Measurements from ENCODE around the gene UGT2B7. TPM values are rescaled to one million over a fixed set of nuclear protein-coding genes. Genes with fewer than 3 reads are reported as not detected.
"Not testable (repeated sequence)": the region's sequence is repeated elsewhere in the genome, so short reads cannot be mapped to it uniquely, and the experiment has no call there.

Gene UGT2B7
- 10 to 100 TPM in 3 of 4 donors, not detected in 1; 20.5 to 42.2 (median 28.6) TPM for total RNA-seq

DNA sequence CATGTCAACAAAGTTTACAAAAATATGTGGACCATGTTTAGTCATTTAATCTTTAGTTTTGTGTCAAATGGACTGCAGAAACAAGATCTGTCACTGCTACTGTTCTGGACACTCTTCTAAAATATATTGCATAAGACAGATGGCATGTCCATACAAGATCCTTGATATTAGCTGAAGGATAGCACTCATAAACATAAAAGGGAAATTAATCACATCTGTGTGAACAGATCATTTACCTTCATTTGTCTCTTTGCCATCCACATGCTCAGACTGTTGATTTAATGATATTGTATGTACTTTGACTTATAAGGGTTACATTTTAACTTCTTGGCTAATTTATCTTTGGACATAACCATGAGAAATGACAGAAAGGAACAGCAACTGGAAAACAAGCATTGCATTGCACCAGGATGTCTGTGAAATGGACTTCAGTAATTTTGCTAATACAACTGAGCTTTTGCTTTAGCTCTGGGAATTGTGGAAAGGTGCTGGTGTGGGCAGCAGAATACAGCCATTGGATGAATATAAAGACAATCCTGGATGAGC lies at the start of gene UGT2B7:
Gene UGT2B7, plus strand, starts transcription at position 364 of the 546 bp plus-strand sequence. Its CDS starts 47 bp downstream, at position 411.
- Histone ChIP-seq H3K27me3 (no peaks in the 10 kb centered on the region), H3K9me3 (no peaks in the 10 kb centered on the region), H3K36me3 (no peaks in the 10 kb centered on the region), H3K4me1 (peaks cover 0 to 8% (median 0%) of the 10 kb centered on the region in 4 donors), H3K27ac (peak within 1 kb of the TSS in 2 of 4 donors; percentile 8 to 66), H3K4me3 (peak within 1 kb of the TSS in 2 of 4 donors; percentile 15 to 32)
- TF ChIP-seq, protein P1, sequence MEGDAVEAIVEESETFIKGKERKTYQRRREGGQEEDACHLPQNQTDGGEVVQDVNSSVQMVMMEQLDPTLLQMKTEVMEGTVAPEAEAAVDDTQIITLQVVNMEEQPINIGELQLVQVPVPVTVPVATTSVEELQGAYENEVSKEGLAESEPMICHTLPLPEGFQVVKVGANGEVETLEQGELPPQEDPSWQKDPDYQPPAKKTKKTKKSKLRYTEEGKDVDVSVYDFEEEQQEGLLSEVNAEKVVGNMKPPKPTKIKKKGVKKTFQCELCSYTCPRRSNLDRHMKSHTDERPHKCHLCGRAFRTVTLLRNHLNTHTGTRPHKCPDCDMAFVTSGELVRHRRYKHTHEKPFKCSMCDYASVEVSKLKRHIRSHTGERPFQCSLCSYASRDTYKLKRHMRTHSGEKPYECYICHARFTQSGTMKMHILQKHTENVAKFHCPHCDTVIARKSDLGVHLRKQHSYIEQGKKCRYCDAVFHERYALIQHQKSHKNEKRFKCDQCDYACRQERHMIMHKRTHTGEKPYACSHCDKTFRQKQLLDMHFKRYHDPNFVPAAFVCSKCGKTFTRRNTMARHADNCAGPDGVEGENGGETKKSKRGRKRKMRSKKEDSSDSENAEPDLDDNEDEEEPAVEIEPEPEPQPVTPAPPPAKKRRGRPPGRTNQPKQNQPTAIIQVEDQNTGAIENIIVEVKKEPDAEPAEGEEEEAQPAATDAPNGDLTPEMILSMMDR (IDR thresholded peaks at IDR 0.05): no peak
- peak in 1 of 2 donors; percentile 51 for TF ChIP-seq POLR2A (IDR thresholded peaks at IDR 0.05)
- DNase-seq: no peak

DNA sequence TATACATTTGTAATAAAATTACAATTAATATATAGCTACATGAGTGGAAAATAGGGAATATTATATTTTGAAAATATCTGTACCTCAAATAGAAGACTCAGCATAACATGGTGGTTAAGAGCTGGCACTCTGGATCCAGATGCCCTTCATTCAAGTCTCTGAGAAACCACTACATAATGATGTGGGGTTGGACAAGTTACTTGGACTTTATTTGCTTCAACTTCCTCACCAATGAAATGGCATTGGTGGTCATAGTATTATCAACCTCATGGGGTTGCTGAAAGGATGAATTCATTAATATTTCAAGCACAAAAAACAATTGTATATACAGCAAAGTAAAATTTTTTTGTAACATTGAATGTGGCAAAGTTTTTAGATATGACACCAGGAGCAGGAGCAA lies 46.4 kb upstream of the UGT2B7 start:
- Histone ChIP-seq H3K9me3 (no peaks in the 10 kb centered on the region), H3K36me3 (no peaks in the 10 kb centered on the region), H3K27ac (no peak overlapping the region), H3K4me3 (no peak overlapping the region), H3K4me1 (no peaks in the 10 kb centered on the region), H3K27me3 (no peaks in the 10 kb centered on the region)
- no peak for TF ChIP-seq POLR2A (IDR thresholded peaks at IDR 0.05)
- TF ChIP-seq, protein P1 (IDR thresholded peaks at IDR 0.05): no peak
- DNase-seq: no peak

DNA sequence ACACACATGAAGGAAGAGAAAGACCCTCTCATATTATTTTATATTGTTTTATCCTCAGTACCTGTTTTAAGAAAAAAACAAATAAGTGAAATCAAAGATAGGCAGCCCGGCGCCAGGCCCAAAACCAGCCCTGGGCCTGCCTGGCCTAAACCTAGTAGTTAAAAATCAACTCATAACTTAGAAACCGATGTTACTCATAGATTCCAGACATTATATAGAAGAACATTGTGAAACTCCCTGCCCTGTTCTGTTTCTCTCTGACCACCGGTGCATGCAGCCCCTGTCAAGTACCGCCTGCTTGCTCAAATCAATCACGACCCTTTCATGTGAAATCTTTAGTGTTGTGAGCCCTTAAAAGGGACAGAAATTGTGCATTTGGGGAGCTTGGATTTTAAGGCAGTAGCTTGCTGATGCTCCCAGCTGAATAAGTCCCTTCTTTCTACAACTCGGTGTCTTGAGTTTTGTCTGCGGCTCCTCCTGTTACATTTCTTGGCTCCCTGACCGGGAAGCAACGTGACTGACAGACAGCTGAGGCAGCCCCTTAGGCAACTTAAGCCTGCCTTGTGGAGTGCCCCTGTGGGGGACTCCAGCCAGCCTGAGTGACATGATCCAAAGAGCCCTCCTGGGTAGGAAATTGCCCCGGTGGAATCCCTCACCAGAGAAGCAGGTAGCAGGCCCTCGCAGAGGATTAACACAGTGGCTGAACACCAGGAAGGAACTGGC lies 45.3 kb upstream of the UGT2B7 start:
- not testable (repeated sequence) for H3K9me3 ChIP-seq, H3K36me3 ChIP-seq, H3K27me3 ChIP-seq, H3K4me3 ChIP-seq, H3K27ac ChIP-seq, DNase-seq, H3K4me1 ChIP-seq

DNA sequence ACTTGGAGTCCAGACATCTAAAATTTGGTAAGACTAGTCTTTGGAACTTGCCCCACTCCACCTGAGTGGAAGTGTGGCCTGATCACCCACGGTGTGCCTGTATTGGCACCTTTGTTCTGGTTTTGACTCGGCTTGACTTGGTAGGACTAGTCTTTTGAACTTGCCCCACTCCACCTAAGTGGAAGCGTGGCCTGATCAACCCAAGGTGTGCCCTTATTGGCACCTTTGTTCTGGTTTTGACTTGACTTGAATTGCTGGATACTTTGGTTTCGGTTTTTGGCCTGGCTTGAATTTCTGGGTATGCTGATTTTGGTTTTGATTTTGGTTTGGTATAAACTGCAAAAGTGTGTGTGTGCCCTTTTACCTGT lies 44.7 kb upstream of the UGT2B7 start:
- Histone ChIP-seq H3K9me3 (no peaks in the 10 kb centered on the region), H3K27ac (no peak overlapping the region), H3K4me3 (no peak overlapping the region), H3K36me3 (no peaks in the 10 kb centered on the region), H3K4me1 (no peaks in the 10 kb centered on the region), H3K27me3 (no peaks in the 10 kb centered on the region)
- no peak for DNase-seq
- TF ChIP-seq, protein P1 (IDR thresholded peaks at IDR 0.05): no peak
- no peak for TF ChIP-seq POLR2A (IDR thresholded peaks at IDR 0.05)

DNA sequence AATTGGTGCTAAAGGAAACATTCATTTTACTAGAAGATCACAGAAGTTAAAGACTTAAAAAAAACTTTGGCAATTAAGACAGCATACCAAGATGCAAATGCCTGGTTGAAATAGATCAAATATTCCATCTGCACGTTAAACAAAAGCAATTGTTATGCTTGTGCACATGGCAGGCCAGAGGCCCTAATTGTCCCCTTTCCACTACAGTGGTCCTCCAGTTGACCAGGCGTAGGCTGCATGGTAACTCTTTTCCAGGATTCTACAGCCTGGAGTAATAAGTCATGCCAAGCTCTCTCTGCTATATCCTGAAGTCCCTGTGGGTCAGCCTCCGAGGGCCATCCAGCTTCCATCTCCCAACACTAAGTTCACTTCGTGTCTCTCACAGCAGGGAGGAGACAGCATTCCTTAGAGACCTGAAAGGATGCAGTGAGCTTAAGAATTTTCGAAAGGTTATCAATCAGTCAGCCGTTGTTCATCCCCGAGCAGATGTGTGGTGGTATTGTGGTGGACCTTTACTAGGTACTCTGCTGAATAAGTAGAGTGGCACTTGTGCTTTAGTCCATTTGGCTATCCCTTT lies 42.9 kb upstream of the UGT2B7 start:
- not testable (repeated sequence) for H3K4me1 ChIP-seq, H3K9me3 ChIP-seq, H3K36me3 ChIP-seq, DNase-seq, H3K27me3 ChIP-seq, H3K4me3 ChIP-seq, H3K27ac ChIP-seq

DNA sequence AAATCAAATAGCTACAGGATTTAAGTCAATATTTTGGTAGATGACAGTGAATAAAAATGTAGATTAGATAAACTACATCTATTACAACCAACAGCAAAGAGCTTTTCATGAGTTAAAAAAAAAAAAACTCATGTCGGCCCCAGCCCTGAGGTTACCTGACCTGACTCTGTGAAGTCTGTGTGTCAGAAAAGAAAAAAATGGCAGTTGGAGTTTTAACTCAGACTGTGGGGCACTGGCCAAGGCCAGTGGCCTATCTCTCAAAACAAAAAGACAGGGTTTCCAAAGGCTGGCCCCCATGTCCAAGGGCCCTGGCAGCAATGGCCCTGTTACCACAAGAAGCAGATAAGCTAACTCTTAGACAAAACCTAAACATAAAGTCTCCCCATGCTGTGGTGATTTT lies 42.2 kb upstream of the UGT2B7 start:
- H3K27ac ChIP-seq, DNase-seq, H3K4me3 ChIP-seq, H3K36me3 ChIP-seq, H3K9me3 ChIP-seq, H3K27me3 ChIP-seq: not testable (repeated sequence)
- peaks cover 0 to 11% (median 0%) of the 10 kb centered on the region in 4 donors for H3K4me1 ChIP-seq

DNA sequence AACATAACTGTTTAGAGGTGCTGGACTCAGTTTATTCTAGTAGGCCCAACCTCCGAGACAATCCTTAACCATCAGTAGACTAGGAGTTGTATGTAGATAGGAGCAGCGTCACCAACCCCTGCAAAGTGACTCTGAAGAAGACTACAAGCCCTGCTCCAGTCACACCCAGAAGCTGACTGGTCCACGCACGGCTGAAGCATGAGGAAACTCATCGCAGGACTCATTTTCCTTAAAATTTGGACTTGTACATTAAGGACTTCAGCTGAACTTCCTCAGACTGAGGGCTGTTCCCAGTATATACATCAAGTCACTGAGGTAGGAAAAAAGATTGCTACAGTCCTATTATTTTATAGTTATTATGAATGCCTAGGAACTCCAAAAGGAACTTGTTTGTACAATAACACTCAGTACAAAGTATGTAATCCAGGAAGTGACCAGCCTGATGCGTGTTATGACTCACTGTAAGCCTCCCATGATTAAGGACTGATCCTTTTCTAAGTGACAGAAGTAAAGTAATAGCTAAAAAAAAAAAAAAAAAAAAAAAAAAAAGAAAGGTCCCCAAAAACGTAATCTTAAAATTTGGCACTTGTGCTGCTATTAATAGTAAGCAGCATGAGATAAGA lies 41.6 kb upstream of the UGT2B7 start:
- no peak for TF ChIP-seq POLR2A (IDR thresholded peaks at IDR 0.05)
- TF ChIP-seq, protein P1 (IDR thresholded peaks at IDR 0.05): no peak
- no peak overlapping the region for H3K4me3 ChIP-seq
- H3K9me3 ChIP-seq: no peaks in the 10 kb centered on the region
- H3K27me3 ChIP-seq: no peaks in the 10 kb centered on the region
- H3K36me3 ChIP-seq: no peaks in the 10 kb centered on the region
- DNase-seq: peak in 1 of 3 donors; percentile 72
- peaks cover 0 to 13% (median 0%) of the 10 kb centered on the region in 4 donors for H3K4me1 ChIP-seq
- peak overlapping the region in 2 of 4 donors; percentile 7 to 16 for H3K27ac ChIP-seq
